ENCODE results near the gene JAZF1.

Gene JAZF1

DNA sequence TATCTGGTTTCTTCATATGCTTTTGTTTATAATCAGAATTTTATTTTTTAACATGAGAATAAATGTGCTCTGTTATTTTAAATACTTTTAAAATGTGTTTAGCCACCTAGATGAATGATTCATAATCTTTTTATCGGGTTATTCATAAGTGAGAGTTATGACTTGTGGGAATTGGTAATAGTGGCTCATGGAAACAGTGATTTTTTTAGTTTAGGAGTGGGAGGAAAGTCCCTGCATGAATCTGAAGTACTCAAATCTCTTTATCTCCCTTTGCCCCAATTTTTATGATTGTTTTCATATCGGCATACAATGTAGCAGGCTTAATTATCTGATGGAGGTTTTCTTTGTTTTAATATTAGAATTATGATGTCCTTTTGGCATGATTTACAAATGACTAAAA lies 397.7 kb downstream of the JAZF1 start:
- peaks cover 4 to 15% (median 7%) of the 10 kb centered on the region in 4 experiments for H3K36me3 ChIP-seq (ENCODE audit: control insufficient read depth in 4 of 4, insufficient read depth in 4 of 4, low read length in 3 of 4)
- no peaks in the 10 kb centered on the region for H3K9me3 ChIP-seq (ENCODE audit: control extremely low read depth in 1 of 5, control insufficient read depth in 4 of 5, insufficient read depth in 2 of 5, low read depth in 1 of 5, low read length in 4 of 5)
- H3K4me1 ChIP-seq (ENCODE audit: control extremely low read depth in 1 of 4, control insufficient read depth in 4 of 4, insufficient read depth in 4 of 4, low read length in 3 of 4): no peaks in the 10 kb centered on the region
- ChIA-PET CTCF (interaction anchor here (1.2 to 1.4 kb wide), 2 partner anchors 137 to 237 kb away, joined by 3 to 4 read pairs; no protein-coding TSS in a partner anchor), POLR2A (no interaction called here)
- H3K4me3 ChIP-seq (ENCODE audit: control insufficient read depth in 1 of 7, extremely low read depth in 1 of 7, insufficient read depth in 4 of 7, low read depth in 2 of 7, low read length in 6 of 7): no peak overlapping the region
- no peak overlapping the region for H3K27ac ChIP-seq (ENCODE audit: insufficient read depth in 1 of 2, low read depth in 1 of 2, low read length in 2 of 2, poor library complexity in 1 of 2, severe bottlenecking in 2 of 2)
- no peak for DNase-seq
- WGBS (ENCODE audit: insufficient coverage): no CpG with 5 or more reads among the region's 2 CpGs
- H3K27me3 ChIP-seq (replicated peaks in 2 of 5; ENCODE audit: control insufficient read depth in 4 of 5, insufficient read depth in 5 of 5, low read length in 4 of 5): no peaks in the 10 kb centered on the region

DNA sequence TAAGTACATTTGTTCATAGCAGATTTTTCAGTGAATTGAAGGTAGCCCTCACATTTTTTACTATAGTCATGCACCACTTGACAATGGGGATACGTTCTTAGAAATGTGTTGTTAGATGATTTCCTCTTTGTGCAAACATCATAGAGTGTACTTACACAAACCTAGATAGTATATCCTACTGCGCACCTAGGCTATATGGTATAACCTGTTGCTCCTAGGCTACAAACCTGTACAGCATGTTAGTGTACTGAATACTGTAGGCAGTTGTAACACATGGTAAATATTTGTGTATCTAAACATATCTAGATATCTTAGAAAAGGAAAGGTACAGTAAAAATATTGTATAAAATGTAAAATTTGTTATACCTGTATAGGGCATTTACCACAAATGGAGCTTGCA lies 399.4 kb downstream of the JAZF1 start:
- Histone ChIP-seq H3K36me3 (ENCODE audit: control insufficient read depth in 4 of 4, insufficient read depth in 4 of 4, low read length in 3 of 4) (peaks cover 2 to 8% (median 6%) of the 10 kb centered on the region in 4 experiments), H3K4me3 (ENCODE audit: control insufficient read depth in 1 of 7, extremely low read depth in 1 of 7, insufficient read depth in 4 of 7, low read depth in 2 of 7, low read length in 6 of 7) (no peak overlapping the region), H3K9me3 (ENCODE audit: control extremely low read depth in 1 of 5, control insufficient read depth in 4 of 5, insufficient read depth in 2 of 5, low read depth in 1 of 5, low read length in 4 of 5) (no peaks in the 10 kb centered on the region), H3K27ac (ENCODE audit: insufficient read depth in 1 of 2, low read depth in 1 of 2, low read length in 2 of 2, poor library complexity in 1 of 2, severe bottlenecking in 2 of 2) (no peak overlapping the region), H3K4me1 (ENCODE audit: control extremely low read depth in 1 of 4, control insufficient read depth in 4 of 4, insufficient read depth in 4 of 4, low read length in 3 of 4) (no peaks in the 10 kb centered on the region), H3K27me3 (replicated peaks in 2 of 5; ENCODE audit: control insufficient read depth in 4 of 5, insufficient read depth in 5 of 5, low read length in 4 of 5) (no peaks in the 10 kb centered on the region)
- ChIA-PET CTCF (interaction anchor here (0.9 to 1.5 kb wide), 3 partner anchors 9 to 37 kb away, joined by 3 to 8 read pairs (median 5); no protein-coding TSS in a partner anchor), POLR2A (no interaction called here)
- no peak for DNase-seq
- WGBS (ENCODE audit: insufficient coverage): no CpG with 5 or more reads among the region's 2 CpGs
